HG02798 (cell line): ENCODE measurements around the gene FAM222A.

ENCODE experiments used
- ATAC-seq: cut with Tn5 transposase; IDR thresholded peaks from one replicate; pipeline ENCODE4 v1.9.1; 2021; ENCODE audit warnings: mild to moderate bottlenecking; ENCODE audit not compliant: unreplicated experiment, poor library complexity

The FAM222A gene

DNA sequence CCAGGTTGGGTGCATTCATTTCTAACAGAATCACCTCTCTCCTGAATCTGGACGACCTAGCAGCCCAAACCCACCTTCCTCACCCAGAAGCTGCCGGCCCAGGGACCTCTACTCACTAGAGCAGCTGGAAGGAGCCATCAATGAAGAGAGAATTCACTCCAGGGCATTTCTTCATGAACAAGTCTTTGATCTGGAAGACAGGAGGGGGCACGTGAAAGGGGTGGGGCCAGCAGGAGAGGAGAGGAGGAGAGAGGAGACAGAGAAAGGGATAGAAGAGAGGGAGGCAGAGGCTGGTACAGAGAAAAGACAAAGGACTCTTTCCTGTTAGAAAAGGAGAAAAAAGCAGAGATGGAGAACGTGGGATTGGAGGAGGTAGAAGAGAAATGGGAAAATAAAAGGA lies 79.8 kb downstream of the FAM222A start:
- no peak for ATAC-seq

DNA sequence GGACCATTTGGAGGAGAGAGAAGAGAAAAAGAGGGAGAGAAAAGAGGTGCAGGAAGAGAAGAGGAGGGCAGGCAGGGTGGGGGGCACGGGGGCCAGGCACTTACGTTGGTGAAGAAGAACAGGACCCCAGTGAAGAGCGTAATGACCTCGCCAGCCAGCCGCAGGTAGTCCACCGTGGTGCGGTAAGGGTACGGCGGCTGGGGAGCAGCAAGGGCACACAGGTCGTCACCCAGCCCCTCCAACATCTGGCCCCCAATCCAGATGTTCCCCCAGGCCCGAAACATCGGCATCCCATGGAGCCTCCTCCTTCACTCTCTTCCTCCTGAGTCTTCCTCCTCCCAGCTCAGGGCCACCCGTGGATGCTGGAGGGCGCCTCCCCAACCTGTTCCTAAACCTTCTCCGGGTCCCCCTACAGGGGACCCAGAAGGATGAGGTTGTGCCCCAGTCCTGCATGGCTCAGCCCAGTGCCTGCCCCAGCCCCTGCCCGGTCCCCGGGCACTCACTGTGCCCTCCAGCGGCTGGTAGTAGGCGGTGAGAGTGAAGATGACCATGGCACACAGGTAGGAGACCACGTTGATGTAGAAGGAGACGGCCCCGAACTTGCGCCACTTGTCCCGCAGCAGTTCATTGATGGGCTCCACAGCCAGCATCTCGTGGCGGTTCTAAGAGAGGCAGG lies 80.3 kb downstream of the FAM222A start:
- no peak for ATAC-seq

DNA sequence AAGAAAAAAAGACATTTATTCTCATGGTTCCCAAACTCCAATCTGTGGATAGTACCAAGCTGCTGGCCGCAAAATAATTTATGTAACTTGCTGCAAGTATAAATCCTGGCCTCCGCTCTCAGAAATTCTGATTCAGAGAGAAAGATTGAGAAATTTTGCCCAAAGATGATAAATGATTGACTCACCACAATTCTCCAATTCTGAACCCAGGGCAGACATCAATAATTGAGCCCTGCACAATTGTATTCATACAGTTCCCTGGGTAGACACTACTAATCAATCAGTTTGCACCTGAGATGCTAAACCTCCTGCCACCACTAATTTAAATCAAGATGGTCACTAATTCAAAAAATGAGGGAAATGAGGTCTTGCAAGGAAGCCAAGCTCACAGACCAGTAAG lies 81.4 kb downstream of the FAM222A start:
- no peak for ATAC-seq

DNA sequence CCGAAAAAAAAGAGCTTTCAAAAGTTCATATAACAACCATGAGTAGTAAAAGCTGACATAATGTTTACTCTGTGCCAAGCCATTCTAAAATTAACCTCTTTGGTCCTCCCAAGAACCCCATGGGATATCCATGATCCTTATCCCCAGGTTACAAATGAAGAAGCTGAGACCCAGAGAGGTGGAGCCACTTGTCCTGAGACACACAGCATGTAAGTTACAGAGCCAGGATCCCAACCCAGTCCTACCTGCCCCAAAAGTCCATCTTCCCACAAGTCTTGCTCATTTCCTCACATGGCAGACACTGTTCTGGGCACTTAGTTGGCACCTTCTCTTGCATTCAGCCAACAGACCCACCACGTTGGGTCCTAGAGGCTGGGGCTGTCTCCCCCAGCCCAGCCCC lies 82.4 kb downstream of the FAM222A start:
- ATAC-seq: no peak

DNA sequence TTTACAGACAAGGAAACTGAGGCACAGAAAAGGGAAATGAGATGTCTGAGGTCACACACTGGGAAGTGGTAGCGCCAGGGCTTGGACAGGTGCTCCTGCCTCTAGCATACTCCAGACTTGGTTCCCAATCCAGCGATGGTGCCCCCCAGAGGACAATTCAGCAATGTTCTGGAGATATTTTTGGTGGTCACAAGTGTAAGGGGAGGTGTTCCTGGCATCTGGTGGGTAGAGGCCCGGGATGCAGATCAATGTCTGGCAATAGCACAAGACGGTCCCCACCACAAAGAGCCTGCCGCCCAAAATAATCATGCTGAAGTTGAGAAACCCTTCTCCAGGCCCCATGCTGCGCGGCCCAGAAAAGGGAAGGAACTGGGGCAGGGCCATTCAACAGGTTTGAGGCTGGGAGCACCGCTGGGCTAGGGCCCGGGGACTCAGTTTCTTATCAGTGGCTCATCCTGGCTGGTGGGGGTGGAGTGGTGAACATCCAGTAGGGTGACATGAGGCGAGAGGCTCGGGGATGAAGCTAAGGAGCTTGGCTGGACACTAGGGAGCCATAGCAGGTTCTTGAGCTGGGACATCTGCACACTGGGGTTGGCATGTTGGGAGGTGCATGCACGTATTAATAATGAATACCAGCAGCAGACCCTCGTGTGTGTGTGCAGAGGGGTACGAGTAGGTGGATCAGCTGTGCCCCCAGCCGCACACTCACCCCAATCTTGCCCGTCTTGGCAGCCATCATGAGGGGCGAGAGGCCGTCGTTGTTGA lies 84.5 kb downstream of the FAM222A start:
- ATAC-seq: no peak

DNA sequence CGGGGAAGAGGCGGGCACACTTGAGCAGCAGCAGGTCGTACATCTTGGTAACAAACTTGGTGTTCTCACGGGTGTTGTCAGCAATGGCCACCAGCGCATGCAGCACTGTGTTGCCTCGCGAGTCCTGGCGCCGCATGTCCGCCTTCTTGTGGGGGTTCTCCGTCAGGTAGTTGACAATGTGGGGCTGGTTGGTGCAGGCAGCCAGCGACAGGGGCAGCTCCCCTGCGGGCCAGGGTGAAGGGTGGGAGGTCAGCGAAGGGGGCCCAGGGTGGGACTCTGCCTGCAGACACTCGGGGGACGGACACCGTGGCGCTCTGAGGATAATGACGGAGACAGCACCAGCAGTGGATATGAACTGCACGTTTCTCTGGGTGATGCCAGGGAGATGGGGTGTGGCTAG lies 85.1 kb downstream of the FAM222A start:
- no peak for ATAC-seq

DNA sequence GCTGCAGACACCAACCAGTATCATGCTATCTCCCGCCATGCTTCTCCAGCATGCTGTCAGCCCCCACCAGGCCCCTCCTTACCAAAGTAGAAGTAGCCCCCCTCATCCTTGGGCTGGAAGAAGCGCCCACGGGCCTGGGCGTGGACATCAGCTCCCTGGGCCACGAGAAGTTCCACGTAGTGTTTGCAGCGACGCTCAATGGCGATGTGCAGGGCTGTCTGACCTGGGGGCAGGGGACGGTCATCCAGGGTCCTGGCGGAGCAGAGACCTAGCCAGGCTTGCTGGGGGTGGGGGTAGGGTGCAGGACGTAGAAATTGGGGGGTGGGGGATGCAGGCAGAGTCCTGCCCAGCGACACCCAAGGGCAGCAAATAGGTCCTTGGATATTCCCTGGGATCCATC lies 86.9 kb downstream of the FAM222A start:
- ATAC-seq: no peak

DNA sequence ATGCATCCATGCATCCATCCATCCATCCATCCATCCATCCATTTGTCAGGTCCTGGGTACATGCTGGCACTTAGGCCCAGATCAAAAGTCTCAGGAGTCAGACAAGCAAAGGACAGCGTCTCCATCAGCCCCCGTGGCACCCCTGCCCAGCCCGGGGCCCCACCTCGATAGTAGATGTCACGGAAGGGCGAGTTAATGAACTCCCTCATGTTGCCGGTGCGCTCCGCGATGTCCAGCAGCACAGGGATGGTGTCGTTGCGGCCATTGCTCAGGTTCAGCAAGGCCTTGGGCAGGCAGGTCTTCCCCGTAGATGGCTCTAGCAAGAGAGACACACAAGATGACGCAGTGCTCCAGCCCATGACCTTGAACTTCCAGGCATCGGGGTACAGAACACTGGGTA lies 89.2 kb downstream of the FAM222A start:
- ATAC-seq: no peak

DNA sequence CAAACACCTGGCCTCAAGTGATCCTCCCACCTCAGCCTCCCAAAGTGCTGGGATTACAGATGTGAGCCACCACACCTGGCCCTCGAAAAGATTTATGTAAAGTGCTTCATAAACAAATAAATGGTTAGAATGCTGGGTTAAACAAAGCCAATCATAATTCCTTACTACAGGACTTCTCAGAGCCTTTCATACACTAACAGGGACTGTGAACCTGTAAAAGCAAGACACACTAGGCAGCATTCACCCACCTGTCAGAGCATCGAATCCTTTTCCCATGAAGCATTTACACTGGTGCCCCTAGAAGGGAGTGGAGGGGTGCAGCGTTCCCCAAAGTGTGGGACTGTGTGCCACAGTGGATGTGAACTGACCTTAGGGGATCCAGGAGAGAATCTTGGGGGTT lies 90.1 kb downstream of the FAM222A start:
- ATAC-seq: no peak

DNA sequence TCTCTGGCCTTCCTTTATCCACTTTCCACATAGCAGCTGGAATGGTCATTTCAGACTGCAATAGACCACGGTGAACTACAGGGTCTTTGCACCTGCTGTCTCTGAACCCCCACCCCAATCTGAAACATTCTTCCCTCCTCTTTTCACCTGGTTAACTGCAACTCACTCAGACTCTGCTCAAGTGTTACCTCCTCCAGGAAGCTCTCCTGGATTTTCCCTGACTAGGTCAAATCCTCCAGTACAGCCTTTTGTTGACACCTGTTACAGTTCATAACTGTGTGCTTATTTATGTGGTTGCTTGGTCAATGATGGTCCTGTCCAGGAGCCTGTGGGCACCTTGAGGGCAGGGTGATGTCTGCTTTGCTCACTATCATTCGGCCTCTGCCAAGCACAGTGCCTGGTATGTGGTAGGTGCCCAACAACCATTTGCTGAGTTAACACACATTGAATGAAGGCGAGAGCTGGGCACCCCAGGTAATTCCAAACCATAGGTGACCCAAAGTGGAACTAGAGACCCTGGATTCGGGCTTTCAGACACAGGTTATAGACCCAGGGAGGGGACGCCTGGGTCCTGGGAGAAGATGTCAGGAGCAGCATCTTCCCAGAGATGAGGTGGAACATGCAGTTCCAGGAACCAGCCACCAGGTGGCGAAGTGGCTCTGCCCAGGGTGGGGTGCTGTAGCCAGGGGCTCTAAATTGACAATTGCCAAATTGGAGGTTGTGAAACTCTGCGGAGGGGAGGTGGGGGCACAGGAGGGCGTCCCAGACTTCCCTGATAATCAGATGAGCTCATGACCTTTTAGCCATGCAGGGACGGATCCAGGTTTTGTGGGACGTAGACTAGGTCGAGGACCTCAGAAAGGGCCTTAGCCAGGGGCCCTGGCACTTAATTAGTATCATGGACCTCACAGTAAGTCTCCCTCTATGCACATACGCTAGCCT lies 91.5 kb downstream of the FAM222A start:
- no peak for ATAC-seq

DNA sequence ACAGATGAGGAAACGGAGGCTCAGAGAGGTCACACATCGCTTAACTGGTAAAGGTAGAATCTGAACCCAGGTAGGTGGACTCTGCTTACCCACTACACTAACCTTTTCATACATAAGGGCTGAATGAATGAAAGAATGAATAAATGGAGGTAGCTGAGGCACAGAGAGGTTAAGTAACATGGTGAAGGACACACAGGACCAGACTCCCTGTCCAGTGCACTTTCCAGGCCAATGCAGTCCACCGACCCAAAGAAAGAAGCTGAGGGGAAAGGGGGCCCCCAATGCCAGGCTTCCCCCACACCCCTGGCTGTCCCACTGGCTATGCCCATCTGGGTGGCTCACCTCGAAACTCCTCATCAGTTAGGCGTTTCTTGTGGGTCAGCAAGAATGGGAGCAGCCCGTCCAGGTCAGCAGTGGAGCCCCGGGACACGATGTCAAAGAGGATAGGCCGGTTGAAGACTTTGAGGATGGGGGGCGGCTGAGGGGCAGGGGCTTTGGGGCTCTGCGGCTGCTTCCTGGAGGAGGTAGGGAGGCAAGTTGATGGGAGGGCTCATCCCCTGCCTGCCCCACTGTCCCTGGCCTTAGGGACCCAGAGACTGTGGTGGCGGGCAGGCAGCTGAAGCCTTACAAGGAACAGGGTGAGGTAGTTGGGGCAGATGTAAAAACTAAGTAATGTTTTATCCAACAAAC lies 94.5 kb downstream of the FAM222A start:
- no peak for ATAC-seq

DNA sequence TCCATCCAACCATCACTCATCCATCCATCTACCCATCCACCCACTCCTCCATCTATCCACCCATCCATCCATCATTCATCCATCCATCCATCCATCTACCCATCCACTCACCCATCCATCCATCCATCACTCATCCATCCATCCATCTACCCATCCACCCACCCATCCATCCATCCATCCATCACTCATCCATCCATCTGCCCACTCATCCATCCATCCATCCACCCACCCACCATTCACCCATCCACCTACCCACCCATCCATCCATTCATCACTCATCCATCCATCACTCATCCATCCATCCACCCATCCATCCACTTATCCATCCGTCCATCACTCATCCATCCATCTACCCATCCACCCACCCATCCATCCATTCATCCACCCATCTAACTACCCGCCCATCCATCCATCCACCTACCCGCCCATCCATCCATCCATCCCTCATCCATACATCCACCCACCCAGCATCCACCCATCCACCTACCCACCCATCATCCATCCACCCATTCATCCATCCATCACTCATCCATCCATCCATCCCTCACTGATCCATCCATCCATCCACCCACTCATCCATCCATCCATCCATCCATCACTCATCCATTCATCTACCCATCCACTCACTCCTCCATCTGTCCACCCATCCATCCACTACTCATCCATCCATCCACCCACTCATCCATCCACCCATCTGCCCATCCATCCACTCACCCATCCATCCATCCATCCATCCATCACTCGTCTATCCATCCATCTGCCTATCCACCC lies 95.4 kb downstream of the FAM222A start:
- no peak for ATAC-seq

DNA sequence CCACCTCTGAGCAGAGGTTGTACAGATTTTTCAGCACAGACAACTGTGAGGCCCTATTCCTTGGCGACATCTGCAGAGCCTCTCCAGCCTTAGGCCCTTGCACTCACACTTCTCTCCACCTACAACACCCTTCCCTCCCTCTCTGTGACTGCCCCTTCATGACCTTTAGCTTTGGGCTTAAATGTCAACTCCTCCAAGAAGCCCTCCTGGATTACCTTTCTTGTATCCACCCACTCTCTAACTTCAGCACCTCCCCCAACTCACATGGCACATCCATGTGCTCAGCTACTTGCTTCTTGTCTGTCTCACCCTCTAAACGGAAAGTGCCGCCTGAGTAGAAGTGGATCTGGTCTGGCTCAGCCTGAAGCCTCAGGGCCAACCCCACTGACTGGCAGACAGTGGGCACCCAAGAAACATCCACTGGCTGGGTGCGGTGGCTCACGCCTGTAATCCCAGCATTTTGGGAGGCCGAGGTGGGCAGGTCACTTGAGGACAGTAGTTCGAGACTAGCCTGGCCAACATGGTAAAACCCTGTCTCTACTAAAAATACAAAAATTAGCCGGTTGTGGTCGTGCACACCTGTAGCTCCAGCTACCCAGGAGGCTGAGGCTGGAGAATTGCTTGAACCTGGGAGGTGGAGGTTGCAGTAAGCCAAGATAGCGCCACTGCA lies 97.5 kb downstream of the FAM222A start:
- ATAC-seq: no peak

DNA sequence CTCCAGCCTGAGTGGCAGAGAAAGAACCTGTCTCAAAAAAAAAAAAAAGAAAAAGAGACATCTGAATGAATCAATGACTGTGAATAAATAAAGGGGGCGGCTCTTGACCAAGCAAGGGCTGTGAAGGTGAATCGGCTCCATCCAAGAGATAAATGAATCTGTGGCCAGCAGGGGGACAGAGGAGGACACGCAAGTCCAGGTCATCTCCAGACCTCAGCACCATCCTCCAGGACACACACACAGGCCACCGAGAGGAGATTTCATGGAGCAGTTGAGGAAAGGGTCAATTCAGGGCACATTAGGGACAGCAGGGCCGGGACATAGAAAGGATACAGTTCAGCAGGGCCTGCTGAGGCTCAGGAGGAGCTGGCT lies 98.0 kb downstream of the FAM222A start:
- ATAC-seq: no peak

DNA sequence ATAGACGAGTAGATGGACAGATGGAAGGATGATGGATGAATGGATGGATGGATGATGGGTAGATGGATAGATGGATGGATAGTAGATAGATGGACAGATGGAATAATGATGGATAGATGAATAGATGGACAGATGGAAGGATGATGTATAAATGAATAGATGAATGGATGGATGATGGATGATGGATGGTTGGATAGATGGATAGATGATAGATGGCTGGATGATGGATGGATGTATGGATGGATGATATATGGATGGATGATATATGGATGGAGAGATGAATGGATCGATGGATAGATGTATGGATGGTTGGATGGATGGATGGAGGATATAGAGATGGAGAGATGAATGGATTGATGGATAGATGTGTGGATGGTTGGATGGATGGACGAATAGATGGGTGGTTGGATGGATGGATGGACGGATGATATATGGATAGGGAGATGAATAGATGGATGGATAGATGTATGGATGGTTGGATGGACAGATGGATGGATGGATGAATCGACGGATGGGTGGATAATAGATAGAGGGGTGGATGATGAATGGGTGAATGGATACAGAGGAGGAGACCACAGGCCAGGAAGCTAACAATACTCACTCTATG lies 100.3 kb downstream of the FAM222A start:
- ATAC-seq: no peak

DNA sequence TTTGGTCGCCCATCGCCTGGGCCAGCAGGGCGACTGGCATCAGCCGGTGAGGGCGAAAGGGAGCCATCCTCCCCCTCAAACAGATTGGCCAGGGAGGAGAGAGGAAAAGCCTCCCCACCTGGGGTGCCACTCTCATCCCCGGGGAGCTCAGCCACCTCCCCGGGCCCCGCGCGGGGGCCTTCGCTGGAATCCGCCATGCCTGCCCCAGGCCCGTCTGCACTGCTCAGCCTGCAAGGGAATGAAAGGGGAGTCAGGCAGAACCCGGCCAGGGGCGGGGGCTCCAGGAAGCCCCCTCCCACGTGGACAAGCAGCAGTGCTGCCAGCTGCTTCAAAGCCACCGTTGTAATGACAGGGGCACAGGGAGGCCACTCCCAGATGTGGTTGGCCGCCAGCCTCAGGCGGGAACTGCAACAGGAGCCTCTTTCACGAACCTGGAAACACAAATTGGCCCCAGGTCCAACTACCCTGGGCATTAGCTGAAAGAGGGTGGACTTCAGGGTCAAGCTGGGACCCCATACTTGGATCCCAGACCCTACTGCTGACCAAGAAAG lies 101.0 kb downstream of the FAM222A start:
- ATAC-seq: no peak

DNA sequence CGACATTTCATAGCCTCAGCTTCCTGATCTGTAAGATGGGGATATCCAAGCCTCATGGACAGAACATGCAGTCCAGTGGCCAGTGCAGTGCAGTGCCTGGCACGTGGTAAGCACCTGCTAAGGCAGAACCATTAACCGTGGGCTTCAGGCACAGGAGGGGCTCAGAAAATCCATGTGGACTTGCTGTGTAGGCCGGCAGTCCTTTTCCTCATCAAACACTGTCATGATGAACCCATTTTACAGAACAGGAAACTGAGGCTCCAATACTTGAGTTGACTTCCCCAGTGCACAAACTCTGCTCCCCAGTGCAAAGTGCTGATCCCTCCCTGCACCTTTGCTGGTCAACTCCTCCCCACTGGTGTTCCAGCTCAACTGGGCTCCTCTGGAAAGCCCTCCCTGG lies 101.6 kb downstream of the FAM222A start:
- no peak for ATAC-seq

DNA sequence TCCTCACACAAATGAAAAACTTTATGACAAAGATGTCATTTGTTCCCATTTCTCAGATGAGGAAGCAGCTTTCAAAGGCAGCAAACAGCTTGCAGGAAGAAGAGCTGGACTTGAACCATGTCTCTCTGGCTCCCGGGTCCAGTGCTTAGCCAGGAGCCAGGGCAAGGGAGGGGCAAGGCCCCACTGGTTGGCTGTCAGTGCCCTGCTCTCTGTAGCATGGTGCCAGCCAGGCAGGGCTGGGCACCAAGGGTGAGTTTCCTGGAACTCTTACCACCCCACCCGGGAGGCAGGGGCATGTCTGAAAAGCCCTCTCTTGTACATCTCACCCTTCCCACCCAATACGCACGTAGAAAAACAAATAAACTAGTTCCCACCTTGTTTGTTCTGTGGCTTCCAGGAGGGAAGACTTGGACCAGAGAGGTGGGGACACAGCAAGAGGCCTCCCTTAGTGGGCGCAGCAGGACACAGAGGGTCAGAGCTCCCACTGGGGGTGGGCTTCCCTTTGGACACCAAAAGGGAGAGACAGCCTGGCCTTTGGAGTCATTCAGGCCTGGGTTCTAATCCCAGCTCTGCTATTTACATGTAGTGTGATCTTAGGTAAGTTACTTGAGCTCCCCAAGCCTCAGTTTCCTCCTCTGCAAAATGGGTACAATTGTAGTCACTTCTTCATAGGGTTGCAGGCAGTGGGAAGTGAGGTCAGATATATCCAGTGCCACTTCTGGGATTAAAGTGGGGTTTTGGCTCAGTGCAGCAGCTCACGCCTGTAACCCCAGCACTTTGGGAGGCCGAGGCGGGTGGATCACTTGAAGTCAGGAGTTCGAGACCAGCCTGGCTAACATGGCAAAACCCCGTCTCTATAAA lies 102.4 kb downstream of the FAM222A start:
- no peak for ATAC-seq
